SK-N-SH treated with all-trans-retinoic acid at 6 μM for 48 hours (cell line): ENCODE data around the gene ZSCAN4.
A peak's percentile ranks its signal among the peaks of the same experiment; 100 is the strongest.

Experiments used
- ATAC-seq: fragments of 200-7000 bp; cut with Tn5 transposase; 3 replicates; pipeline ENCODE4 v1.9.1; 2020; ENCODE audit warnings: mild to moderate bottlenecking, moderate library complexity
- ARNTL ChIP-seq: fragments of 450-650 bp; formaldehyde crosslinking; IDR thresholded peaks from 2 replicates; pipeline ENCODE4 v1.5.0; 2020; ENCODE audit warnings: low read depth, mild to moderate bottlenecking, moderate library complexity, borderline replicate concordance
- CSDC2 ChIP-seq: fragments of 250-450 bp; sonication (Bioruptor Pico); IDR thresholded peaks from 2 replicates; pipeline ENCODE4 v1.5.0; 2020; ENCODE audit warnings: mild to moderate bottlenecking, moderate library complexity
- GLIS3 ChIP-seq: fragments of 250-450 bp; sonication (Bioruptor Pico); IDR thresholded peaks from 2 replicates; pipeline ENCODE4 v1.5.0; 2020; ENCODE audit warnings: mild to moderate bottlenecking, moderate library complexity
- ISL1 ChIP-seq: fragments of 250-450 bp; sonication (Bioruptor Pico); IDR thresholded peaks from 2 replicates; pipeline ENCODE4 v2.1.2; 2022; ENCODE audit warnings: mild to moderate bottlenecking, moderate library complexity
- OSR1 ChIP-seq: fragments of 250-450 bp; sonication (Bioruptor Pico); IDR thresholded peaks from 2 replicates; pipeline ENCODE4 v1.8.0; 2022; ENCODE audit warnings: moderate library complexity, mild to moderate bottlenecking, inconsistent platforms
- RARB ChIP-seq: fragments of 250-450 bp; sonication (Bioruptor Pico); IDR thresholded peaks from 2 replicates; pipeline ENCODE4 v1.8.0; 2021; ENCODE audit warnings: mild to moderate bottlenecking, moderate library complexity
- SNAI2 ChIP-seq: fragments of 250-450 bp; sonication (Bioruptor Pico); IDR thresholded peaks from 2 replicates; pipeline ENCODE4 v1.5.0; 2020; ENCODE audit warnings: mild to moderate bottlenecking, moderate library complexity
- TCF4 ChIP-seq: fragments of 250-450 bp; sonication (Bioruptor Pico); IDR thresholded peaks from 2 replicates; pipeline ENCODE4 v1.8.0; 2021; ENCODE audit warnings: mild to moderate bottlenecking, moderate library complexity, borderline replicate concordance
- TOX ChIP-seq: fragments of 250-450 bp; sonication (Bioruptor Pico); IDR thresholded peaks from 2 replicates; pipeline ENCODE4 v1.8.0; 2021; ENCODE audit warnings: mild to moderate bottlenecking, moderate library complexity, borderline replicate concordance
- ZC3H10 ChIP-seq: fragments of 250-450 bp; sonication (Bioruptor Pico); IDR thresholded peaks from 2 replicates; pipeline ENCODE4 v1.5.1; 2021; ENCODE audit warnings: mild to moderate bottlenecking, moderate library complexity
- ZFP3 ChIP-seq: fragments of 250-450 bp; sonication (Bioruptor Pico); IDR thresholded peaks from 2 replicates; pipeline ENCODE4 v1.5.0; 2020; ENCODE audit warnings: mild to moderate bottlenecking, moderate library complexity
- ZFP30 ChIP-seq: fragments of 450-650 bp; formaldehyde crosslinking; IDR thresholded peaks from 2 replicates; pipeline ENCODE4 v1.5.0; 2022; ENCODE audit warnings: mild to moderate bottlenecking, moderate library complexity
- ZNF565 ChIP-seq: fragments of 450-650 bp; formaldehyde crosslinking; conservative IDR thresholded peaks from 2 replicates; pipeline ENCODE4 v1.5.0; 2020; ENCODE audit warnings: low read depth, mild to moderate bottlenecking, moderate library complexity
- ZNF70 ChIP-seq: fragments of 450-650 bp; formaldehyde crosslinking; IDR thresholded peaks from 2 replicates; pipeline ENCODE4 v1.5.0; 2020; ENCODE audit warnings: mild to moderate bottlenecking, moderate library complexity
- ZNF8 ChIP-seq: fragments of 450-650 bp; formaldehyde crosslinking; IDR thresholded peaks from 2 replicates; pipeline ENCODE4 v1.5.0; 2020; ENCODE audit warnings: mild to moderate bottlenecking, moderate library complexity
- TF ChIP-seq, protein P1 (sequence below): fragments of 250-450 bp; sonication (Bioruptor Pico); IDR thresholded peaks from 2 replicates; pipeline ENCODE4 v1.5.1; 2021; ENCODE audit warnings: mild to moderate bottlenecking, moderate library complexity
- TF ChIP-seq, protein P2 (sequence below): fragments of 250-450 bp; sonication (Bioruptor Pico); IDR thresholded peaks from 2 replicates; pipeline ENCODE4 v1.5.1; 2020; ENCODE audit warnings: low read depth, mild to moderate bottlenecking, moderate library complexity
- TF ChIP-seq, protein P3 (sequence below): fragments of 250-450 bp; sonication (Bioruptor Pico); IDR thresholded peaks from 2 replicates; pipeline ENCODE4 v1.5.0; 2020; ENCODE audit warnings: mild to moderate bottlenecking, moderate library complexity
- TF ChIP-seq, protein P4 (sequence below): fragments of 250-450 bp; sonication (Bioruptor Pico); IDR thresholded peaks from 2 replicates; pipeline ENCODE4 v1.8.0; 2020; ENCODE audit warnings: mild to moderate bottlenecking, moderate library complexity, borderline replicate concordance

The ZSCAN4 gene, protein sequence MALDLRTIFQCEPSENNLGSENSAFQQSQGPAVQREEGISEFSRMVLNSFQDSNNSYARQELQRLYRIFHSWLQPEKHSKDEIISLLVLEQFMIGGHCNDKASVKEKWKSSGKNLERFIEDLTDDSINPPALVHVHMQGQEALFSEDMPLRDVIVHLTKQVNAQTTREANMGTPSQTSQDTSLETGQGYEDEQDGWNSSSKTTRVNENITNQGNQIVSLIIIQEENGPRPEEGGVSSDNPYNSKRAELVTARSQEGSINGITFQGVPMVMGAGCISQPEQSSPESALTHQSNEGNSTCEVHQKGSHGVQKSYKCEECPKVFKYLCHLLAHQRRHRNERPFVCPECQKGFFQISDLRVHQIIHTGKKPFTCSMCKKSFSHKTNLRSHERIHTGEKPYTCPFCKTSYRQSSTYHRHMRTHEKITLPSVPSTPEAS

DNA sequence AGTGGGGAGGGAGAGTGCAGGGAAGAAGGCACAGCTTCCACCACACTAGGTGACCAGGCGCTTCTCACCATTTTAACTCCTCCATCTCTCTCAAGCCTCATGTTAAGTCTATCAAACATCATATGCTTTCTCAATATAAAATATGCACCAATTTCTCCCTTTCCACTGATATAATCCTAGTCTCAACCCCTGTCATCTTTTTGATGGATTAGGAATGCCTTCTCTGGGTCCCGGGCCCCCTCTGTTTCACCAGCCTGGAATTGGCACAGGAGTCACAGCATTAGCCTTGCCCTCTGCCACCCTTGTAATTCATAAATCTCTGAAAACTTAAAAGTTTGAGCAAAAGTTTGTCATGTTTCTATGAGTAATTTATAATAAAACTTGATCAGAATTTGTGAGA lies at the start of gene ZSCAN4:
ZSCAN4 (plus strand) TSS at position 301 of the 400 bp plus-strand sequence. CDS start 7,211 bp downstream, outside the sequence.
- no peak for ATAC-seq
- TF ChIP-seq ISL1 (CRISPR knock-in tag): no peak
- no peak for TF ChIP-seq GLIS3
- no peak for TF ChIP-seq ZNF565 (CRISPR knock-in tag)
- no peak for TF ChIP-seq TOX (CRISPR knock-in tag)
- TF ChIP-seq CSDC2 (CRISPR knock-in tag): no peak
- no peak for TF ChIP-seq TCF4
- TF ChIP-seq, protein P1, sequence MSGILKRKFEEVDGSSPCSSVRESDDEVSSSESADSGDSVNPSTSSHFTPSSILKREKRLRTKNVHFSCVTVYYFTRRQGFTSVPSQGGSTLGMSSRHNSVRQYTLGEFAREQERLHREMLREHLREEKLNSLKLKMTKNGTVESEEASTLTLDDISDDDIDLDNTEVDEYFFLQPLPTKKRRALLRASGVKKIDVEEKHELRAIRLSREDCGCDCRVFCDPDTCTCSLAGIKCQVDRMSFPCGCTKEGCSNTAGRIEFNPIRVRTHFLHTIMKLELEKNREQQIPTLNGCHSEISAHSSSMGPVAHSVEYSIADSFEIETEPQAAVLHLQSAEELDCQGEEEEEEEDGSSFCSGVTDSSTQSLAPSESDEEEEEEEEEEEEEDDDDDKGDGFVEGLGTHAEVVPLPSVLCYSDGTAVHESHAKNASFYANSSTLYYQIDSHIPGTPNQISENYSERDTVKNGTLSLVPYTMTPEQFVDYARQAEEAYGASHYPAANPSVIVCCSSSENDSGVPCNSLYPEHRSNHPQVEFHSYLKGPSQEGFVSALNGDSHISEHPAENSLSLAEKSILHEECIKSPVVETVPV (CRISPR knock-in tag): no peak
- TF ChIP-seq, protein P2, sequence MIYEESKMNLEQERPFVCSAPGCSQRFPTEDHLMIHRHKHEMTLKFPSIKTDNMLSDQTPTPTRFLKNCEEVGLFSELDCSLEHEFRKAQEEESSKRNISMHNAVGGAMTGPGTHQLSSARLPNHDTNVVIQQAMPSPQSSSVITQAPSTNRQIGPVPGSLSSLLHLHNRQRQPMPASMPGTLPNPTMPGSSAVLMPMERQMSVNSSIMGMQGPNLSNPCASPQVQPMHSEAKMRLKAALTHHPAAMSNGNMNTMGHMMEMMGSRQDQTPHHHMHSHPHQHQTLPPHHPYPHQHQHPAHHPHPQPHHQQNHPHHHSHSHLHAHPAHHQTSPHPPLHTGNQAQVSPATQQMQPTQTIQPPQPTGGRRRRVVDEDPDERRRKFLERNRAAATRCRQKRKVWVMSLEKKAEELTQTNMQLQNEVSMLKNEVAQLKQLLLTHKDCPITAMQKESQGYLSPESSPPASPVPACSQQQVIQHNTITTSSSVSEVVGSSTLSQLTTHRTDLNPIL (CRISPR knock-in tag): no peak
- TF ChIP-seq SNAI2 (CRISPR knock-in tag): no peak
- TF ChIP-seq ZFP3 (CRISPR knock-in tag): no peak
- TF ChIP-seq ZNF70 (CRISPR knock-in tag): no peak
- TF ChIP-seq RARB (CRISPR knock-in tag): no peak
- no peak for TF ChIP-seq ARNTL (CRISPR knock-in tag)
- TF ChIP-seq, protein P3, sequence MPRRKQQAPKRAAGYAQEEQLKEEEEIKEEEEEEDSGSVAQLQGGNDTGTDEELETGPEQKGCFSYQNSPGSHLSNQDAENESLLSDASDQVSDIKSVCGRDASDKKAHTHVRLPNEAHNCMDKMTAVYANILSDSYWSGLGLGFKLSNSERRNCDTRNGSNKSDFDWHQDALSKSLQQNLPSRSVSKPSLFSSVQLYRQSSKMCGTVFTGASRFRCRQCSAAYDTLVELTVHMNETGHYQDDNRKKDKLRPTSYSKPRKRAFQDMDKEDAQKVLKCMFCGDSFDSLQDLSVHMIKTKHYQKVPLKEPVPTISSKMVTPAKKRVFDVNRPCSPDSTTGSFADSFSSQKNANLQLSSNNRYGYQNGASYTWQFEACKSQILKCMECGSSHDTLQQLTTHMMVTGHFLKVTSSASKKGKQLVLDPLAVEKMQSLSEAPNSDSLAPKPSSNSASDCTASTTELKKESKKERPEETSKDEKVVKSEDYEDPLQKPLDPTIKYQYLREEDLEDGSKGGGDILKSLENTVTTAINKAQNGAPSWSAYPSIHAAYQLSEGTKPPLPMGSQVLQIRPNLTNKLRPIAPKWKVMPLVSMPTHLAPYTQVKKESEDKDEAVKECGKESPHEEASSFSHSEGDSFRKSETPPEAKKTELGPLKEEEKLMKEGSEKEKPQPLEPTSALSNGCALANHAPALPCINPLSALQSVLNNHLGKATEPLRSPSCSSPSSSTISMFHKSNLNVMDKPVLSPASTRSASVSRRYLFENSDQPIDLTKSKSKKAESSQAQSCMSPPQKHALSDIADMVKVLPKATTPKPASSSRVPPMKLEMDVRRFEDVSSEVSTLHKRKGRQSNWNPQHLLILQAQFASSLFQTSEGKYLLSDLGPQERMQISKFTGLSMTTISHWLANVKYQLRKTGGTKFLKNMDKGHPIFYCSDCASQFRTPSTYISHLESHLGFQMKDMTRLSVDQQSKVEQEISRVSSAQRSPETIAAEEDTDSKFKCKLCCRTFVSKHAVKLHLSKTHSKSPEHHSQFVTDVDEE (CRISPR knock-in tag): no peak
- no peak for TF ChIP-seq OSR1 (CRISPR knock-in tag)
- no peak for TF ChIP-seq ZC3H10 (CRISPR knock-in tag)
- TF ChIP-seq, protein P4, sequence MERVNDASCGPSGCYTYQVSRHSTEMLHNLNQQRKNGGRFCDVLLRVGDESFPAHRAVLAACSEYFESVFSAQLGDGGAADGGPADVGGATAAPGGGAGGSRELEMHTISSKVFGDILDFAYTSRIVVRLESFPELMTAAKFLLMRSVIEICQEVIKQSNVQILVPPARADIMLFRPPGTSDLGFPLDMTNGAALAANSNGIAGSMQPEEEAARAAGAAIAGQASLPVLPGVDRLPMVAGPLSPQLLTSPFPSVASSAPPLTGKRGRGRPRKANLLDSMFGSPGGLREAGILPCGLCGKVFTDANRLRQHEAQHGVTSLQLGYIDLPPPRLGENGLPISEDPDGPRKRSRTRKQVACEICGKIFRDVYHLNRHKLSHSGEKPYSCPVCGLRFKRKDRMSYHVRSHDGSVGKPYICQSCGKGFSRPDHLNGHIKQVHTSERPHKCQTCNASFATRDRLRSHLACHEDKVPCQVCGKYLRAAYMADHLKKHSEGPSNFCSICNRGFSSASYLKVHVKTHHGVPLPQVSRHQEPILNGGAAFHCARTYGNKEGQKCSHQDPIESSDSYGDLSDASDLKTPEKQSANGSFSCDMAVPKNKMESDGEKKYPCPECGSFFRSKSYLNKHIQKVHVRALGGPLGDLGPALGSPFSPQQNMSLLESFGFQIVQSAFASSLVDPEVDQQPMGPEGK (CRISPR knock-in tag): no peak

DNA sequence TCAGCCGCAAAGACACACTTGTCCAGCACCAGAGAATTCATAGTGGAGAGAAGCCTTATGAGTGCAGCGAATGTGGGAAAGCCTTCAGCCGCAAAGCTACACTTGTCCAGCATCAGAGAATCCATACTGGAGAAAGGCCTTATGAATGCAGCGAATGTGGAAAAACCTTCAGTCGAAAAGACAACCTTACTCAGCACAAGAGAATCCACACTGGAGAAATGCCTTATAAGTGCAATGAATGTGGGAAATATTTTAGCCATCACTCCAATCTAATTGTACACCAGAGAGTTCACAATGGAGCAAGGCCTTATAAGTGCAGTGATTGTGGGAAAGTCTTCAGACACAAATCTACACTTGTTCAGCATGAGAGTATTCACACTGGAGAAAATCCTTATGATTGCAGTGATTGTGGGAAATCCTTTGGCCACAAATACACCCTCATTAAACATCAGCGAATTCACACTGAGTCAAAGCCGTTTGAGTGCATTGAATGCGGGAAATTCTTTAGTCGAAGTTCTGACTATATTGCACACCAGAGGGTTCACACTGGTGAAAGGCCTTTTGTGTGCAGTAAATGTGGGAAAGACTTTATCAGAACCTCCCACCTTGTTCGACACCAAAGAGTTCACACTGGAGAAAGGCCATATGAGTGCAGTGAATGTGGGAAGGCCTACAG lies 47.9 kb upstream of the ZSCAN4 start:
- TF ChIP-seq ZFP30 (peak; percentile 10; the same call in 1 of the 2 replicates), ZNF565 (CRISPR knock-in tag) (no peak)
- no peak for ATAC-seq

DNA sequence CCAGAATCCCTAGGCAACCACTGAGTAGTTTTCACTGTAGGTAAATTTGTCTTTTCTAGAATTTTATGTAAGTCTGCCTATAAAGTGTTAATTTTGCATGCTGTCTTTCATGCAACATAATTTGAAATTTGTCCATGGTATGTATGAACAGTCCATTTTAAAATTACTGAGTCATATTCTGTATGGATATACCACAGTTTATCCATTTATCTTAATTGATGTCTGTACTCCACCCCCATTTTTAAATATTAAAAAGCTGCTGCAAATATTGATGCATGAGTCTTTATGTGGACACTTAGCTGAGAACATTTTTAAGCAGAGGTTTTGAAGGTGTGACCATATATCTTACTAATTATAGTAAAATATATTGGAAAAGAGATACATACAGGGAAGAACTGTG lies 45.6 kb upstream of the ZSCAN4 start:
- no peak for ATAC-seq
- TF ChIP-seq ZNF8 (CRISPR knock-in tag): peak; percentile 96
- no peak for TF ChIP-seq ZFP3 (CRISPR knock-in tag)
- TF ChIP-seq, all 23 proteins: peak for 1
